Ramos (cell line): ENCODE results near the gene CLSTN1.

Source experiments
- in situ Hi-C: fragments of 300-500 bp; cut with MboI; formaldehyde crosslinking; loops from one replicate; pipeline ENCODE4 v1.14.3; 2022; ENCODE audit warnings: low sequenced_read_pairs; ENCODE audit not compliant: unreplicated experiment

Gene CLSTN1

DNA sequence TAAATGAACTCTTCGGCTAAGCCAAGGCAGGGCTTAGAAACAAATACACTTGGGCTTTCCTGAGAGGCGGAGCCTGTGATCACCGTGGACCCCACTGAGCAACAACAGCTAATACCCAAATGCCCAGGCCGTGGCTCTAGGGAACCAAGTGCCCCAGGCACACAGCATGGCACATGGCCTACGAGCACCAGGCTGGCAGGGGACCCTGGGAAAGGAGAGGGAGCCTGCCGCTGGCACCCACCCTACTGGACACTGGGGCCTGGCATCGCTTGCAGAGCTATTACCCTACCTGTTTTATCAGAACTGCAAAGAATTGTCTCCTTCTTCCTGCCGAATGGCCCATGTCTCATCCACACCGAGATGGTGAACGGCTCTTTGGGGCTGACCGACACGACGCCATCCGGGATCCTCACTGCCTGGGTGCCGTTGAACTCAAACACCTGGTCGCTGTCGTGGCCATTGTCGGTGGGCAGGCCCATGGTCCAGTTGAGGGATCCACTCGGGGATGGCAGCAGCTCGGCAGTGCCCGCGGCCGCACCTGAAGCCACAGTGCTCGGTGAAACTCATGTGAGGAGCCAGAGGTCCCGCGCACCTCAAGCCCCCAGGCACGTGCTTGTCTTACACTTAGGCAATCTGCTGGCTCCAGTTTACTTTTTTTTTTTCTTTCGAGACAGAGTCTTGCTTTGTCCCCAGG lies 79.5 kb downstream of the CLSTN1 start:
- in situ Hi-C loops, result loop anchor here (25.0 kb wide), 1 partner anchor 668 kb away; no protein-coding TSS in a partner anchor

DNA sequence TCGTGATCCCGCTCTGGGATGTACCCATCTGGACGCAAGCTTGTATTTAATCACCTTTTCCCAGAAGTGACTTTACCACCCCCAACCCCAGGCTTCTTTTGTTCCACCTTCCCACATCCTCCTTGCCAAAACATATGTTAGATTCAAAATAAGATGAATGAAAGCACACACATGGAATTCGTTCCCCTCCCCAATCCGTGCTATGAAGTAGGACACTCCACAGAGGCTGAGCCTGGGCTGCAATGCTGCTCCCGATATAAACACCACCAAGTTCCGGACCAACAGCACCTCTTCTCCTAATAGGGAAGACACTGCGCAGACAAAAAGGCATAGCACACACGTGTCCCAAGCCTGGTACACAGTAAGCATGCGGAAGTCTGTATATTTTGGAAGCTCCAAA lies 86.1 kb downstream of the CLSTN1 start:
- in situ Hi-C loops, result loop anchor here (25.0 kb wide), 1 partner anchor 675 kb away; no protein-coding TSS in a partner anchor

DNA sequence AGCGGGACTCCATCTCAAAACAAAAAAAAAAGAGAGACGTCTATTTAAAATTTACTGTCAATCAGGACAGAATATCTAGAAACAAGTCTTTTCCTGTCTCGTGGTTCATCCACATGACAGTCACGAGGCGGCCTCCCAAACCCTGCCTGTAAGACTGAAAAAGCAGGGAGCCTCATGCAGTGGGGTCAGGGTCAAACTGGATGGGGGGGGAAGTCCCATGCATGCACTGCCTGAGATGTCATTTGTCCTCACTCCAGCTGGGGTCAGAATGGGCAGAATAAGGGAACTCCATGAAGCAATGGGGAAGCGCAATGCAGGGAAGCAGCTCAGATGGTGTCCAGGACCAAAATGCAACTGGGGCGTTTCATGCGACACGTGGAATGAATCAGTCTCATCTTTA lies 86.7 kb downstream of the CLSTN1 start:
- in situ Hi-C loops, result loop anchor here (25.0 kb wide), 1 partner anchor 675 kb away; no protein-coding TSS in a partner anchor

DNA sequence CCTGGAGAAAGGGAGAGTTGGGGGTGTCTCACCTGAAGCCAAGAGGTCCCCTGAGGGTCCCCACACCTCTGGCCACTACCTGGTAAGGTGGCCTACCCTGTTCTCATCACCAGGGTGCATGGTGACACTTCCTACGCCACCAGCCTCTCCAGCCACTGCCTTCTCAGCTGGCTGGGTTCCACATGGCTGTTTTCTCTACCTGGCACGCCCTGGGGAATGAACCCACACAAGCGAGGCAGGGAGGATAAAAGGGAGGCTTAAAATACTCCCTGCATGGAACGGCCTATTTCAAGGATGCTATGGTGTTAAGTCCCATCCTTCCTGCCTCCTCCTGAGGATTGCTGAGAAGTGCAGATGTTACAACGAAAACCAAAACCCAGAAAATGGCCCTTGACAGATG lies 87.5 kb downstream of the CLSTN1 start:
- in situ Hi-C loops, result loop anchor here (25.0 kb wide), 1 partner anchor 676 kb away; no protein-coding TSS in a partner anchor

DNA sequence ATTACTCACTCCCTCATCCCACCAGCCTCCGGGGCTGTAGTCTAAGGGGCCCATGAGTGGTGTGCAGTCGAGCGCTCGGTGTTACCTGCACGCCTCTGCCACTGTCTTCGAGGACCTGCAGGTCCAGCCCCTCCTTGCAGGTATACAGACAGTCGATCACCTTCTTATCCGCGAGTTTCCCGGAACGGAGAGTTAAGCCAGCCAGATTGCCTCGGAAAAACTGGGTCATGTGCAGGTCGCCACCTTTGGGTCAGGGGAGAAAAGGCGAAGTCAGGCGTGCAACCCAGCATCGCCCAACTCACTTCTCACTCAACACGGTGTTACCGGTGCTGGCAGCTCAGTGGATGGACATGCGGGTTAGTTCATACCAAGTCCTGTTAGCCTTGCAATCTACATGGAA lies 88.0 kb downstream of the CLSTN1 start:
- in situ Hi-C loops, result loop anchor here (25.0 kb wide), 1 partner anchor 677 kb away; no protein-coding TSS in a partner anchor

DNA sequence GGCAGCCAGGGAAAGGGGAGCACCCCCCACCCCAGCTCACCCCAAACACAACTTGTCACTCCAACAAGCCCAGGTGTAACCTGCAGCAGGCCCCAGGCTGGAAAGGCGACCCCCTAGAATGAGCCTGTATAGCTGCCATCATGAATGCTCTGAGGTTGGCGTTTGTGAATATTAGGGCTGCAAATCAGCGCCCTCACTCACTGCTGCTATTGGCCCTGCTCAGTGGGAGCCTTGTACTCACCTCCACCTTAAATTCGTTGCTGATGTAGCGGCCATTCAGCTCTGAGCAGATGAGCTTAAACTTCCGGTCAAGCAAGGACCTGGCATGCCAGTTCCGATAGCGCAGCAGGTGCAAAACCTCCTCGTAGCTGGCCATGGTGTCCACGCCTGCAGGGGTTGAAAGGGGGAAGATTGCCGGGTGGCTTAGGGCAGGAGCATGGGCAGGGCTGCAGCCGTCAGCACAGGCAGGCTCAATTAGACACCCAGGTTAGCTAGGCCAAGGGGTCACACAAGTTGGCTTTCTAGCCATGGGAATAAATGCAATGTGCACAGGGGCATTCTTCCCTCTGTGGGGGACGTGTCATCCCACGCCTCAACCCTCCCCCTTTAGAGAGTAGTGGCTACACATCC lies 90.5 kb downstream of the CLSTN1 start:
- in situ Hi-C loops, result loop anchor here (25.0 kb wide), 1 partner anchor 679 kb away; no protein-coding TSS in a partner anchor

DNA sequence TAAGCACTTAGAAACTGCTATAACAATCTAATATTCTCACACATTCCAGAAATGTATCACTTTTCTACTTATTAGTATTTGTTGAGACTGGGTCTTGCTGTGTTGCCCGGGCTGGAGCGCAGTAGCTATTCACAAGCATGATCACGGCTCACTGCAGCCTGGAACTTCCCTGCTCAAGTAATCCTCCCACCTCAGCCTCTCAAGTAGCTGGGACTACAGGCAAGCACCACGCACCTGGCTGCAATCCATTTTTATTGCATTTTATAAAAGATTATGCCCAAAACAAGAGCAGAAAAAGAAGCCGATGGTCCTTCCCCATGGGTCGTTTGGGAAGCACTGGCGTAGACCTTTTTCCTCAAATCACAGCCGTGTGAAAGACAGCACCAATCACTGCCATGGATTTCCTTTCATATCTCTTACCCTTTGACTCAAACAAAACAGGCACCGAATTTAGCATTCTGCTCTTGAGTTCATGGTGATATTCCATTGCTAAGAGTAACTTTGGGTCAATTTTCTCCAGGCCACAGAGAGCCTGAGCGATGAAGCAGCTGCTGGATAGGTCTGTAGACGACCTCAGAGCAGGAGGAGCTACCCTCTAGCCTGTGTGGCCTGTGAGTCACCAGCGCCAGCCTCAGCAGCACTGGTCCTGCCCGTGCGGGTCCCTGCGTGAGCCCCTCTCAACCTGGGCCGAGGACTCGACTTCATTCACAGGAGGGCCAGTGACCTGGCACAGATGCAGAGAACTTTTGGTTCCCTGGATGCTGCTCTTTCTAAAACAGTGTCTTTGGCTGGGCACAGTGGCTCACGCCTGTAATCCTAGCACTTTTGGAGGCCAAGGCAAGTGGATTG lies 91.4 kb downstream of the CLSTN1 start:
- in situ Hi-C loops, result loop anchor here (25.0 kb wide), 1 partner anchor 680 kb away; no protein-coding TSS in a partner anchor

DNA sequence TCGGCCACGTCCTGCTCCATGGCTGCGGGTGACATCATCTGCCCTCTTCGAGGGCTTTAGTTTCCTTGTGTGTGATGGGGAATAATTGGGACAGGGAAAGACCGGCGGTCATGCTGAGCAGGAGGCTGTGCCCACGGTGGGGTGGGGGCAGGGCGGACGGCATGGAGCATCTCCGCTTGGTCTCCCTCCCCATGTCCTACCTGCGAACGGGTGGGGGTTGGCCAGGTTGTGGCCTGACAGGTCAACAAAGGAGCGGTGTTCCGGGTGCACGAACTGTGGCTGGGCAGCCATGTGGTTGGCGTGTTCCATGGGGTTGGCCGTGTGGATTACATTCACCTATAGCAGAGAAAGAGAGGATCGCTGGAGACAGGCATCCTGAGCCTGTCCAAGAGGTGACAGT lies 92.2 kb downstream of the CLSTN1 start:
- in situ Hi-C loops, result loop anchor here (25.0 kb wide), 1 partner anchor 681 kb away; no protein-coding TSS in a partner anchor

DNA sequence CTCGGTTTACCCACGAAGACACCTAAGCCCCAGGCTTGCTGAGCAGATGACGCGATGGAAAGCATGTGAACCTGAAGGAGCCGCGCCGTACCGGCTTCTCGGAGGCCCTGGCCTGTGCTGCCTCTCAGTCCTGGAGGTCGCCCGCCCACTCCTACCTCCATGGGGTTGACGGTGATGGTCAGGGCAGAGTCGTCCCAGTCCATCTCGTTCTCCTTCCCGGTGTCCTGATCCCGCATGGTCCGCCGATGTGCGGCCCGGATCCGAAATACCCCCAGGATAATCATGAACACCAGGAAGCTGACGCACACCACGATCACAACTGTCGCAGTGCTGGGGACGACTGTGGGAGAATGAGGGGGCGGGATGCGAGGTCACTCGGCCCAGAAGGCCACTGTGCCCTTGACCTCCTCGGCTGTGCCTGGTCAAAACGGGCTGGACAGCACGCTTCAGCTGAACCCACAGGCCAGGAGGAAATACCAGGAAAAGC lies 92.7 kb downstream of the CLSTN1 start:
- in situ Hi-C loops, result loop anchor here (25.0 kb wide), 1 partner anchor 681 kb away; no protein-coding TSS in a partner anchor

DNA sequence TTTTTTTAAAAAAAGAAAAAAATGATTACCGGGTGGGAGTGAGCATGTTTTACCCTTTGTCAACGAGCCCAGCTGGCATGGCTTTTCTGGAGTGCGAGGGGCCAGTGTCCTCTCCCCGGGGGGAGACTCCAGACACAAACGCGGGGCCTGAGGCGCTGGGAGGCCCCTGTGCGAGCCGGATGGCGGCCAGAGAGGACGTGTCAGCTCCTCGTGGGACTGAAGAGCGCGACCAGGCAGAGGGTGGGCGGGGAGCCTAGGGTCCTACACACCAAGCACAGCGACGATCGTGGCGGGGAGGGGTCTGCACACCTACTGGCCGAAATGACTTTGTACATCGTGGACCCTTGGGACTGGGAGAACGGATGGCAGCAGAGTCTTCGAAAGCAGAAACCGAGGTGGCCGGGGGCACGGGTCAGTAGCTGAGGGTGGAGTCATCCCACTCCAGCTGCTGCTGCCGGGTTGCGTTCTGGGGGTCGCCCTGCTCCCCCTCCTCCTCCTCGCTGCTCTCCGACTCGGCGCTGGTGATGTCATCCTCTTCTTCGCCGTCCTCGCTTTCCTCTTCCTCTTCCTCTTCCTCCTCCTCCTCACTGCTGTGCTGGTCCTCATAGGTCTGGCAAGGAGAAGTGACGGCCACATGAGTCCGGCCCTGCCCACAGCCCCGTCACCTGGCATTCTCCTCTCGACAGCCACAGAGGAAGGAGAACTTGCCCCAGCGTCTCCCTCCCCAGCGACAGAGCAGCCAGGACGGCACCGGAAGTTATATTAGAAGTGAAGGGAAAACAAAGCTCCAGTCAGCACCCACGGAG lies 93.5 kb downstream of the CLSTN1 start:
- in situ Hi-C loops, result loop anchor here (25.0 kb wide), 1 partner anchor 682 kb away; no protein-coding TSS in a partner anchor

DNA sequence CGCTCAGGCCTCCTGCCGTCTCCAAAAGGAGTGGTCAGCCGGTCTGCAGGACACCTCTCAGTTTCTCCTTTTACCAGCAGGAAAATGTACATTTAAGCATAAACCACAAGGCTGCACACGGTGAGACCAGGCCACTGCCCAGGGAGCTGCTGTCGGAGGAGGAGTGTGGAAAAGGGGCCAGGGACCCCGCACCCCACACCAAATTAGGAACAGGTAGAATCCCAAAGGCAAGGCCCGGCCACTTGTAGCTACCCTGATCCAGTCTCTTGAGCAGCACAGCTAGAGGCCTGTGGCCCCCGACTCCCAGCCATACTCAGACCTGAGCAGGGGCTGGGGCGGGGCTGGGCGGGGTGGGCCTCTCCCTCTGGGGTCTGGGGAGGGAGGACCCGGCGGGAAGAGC lies 94.2 kb downstream of the CLSTN1 start:
- in situ Hi-C loops, result loop anchor here (5.0 to 25.0 kb wide), 2 partner anchors 138 to 683 kb away; no protein-coding TSS in a partner anchor

DNA sequence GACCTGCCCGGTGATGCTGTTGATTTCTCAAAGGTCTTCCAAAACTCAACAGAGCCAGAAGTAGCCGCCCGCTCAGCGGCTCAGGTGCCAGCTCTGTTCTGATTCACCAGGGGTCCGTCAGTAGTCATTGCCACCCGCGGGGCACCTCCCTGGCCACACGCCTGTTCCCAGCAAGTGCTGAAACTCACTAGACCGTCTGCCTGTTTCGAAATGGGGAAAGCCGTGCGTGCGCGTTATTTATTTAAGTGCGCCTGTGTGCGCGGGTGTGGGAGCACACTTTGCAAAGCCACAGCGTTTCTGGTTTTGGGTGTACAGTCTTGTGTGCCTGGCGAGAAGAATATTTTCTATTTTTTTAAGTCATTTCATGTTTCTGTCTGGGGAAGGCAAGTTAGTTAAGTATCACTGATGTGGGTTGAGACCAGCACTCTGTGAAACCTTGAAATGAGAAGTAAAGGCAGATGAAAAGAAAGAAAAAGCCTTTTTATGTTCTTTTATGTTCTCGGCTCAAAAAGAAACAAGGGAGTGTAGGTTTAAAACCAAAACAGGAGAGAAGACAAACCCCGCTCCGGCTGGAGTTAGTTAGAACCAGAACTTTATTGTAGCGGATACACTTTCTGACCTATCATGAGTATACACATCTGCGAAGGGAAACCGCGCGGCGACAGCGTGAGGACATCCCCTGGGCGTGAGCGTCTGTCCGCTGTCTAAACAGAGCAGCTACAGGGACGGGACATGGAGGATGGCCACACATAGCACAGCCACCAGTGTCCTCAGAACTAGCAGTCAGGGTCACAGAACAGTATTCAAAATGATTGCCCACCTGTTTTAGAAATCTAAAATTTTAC lies 95.1 kb downstream of the CLSTN1 start:
- in situ Hi-C loops, result loop anchor here (5.0 to 25.0 kb wide), 2 partner anchors 139 to 684 kb away; no protein-coding TSS in a partner anchor

DNA sequence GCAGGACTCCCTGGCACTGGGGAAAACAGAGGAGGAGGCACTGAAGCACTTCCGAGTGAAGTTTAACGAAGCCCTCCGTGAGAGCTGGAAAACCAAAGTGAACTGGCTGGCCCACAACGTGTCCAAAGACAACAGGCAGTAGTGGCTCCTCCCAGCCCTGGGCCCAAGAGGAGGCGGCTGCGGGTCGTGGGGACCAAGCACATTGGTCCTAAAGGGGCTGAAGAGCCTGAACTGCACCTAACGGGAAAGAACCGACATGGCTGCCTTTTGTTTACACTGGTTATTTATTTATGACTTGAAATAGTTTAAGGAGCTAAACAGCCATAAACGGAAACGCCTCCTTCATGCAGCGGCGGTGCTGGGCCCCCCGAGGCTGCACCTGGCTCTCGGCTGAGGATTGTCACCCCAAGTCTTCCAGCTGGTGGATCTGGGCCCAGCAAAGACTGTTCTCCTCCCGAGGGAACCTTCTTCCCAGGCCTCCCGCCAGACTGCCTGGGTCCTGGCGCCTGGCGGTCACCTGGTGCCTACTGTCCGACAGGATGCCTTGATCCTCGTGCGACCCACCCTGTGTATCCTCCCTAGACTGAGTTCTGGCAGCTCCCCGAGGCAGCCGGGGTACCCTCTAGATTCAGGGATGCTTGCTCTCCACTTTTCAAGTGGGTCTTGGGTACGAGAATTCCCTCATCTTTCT lies 96.7 kb downstream of the CLSTN1 start:
- in situ Hi-C loops, result loop anchor here (5.0 to 25.0 kb wide), 2 partner anchors 140 to 685 kb away; no protein-coding TSS in a partner anchor

DNA sequence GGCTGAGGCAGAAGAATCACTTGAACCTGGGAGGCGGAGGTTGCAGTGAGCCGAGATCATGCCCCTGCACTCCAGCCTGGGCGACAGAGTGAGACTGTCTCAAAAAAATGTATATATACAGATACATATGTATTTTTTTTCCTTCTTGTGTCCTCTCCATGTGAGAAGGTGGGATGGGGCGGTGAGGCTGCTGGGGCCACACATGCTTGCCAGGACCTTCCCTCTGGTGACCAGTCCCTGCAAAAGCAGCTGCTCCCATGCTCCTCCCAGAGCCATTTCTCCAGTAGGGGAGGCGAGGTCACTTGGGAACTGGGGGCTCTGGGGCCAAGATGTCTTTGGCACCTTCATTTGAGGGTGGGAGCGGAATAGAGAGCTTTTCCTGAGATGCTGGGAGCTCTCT lies 97.4 kb downstream of the CLSTN1 start:
- in situ Hi-C loops, result loop anchor here (5.0 to 25.0 kb wide), 2 partner anchors 141 to 686 kb away; no protein-coding TSS in a partner anchor

DNA sequence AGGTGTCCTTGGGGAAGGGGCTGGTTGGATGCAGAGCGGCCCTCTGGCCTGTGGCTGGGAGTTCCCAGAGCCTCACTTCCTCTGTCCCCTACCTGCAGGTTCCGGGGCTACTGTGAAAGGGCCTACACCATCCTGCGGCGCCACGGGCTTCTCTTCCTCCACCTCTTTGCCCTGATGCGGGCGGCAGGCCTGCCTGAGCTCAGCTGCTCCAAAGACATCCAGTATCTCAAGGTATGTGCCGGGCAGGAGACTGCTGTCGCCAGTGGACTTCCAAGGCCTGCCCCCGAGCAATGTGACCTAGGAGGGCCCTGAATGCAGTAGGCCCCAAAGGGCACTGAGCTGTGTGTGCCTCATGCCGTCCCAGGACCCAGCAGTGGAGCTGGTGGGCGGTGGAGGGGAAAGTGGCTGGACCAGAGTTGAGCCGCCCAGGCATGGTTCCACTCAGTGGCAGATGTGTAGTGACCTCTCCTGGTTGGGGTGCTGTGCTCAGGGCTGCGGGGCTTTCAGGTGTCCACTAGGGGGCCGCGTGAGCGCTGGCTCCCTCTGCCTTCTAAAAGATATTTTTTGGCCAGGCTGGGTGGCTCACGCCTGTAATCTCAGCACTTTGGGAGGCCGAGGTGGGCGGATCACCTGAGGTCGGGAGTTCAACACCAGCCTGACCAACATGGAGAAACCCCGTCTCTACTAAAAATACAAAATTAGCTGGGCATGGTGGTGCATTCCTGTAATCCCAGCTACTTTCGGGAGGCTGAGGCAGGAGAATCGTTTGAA lies 98.9 kb downstream of the CLSTN1 start:
- in situ Hi-C loops, result loop anchor here (5.0 to 25.0 kb wide), 2 partner anchors 142 to 687 kb away; no protein-coding TSS in a partner anchor

DNA sequence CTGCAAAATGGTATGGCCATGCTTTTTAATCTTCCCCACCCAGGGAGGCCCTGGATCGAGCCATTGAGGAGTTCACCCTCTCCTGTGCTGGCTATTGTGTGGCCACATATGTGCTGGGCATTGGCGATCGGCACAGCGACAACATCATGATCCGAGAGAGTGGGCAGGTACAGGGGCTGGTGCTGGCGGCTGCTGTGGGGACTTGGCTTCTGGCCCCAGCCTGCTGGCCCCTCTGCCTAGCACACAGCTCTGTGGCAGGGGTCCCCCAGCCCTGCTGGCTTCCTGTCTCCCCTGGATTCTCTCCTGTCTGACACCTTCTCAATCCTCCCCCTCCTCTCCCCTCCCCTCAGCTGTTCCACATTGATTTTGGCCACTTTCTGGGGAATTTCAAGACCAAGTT lies 99.8 kb downstream of the CLSTN1 start:
- in situ Hi-C loops, result no loop called here
